Measurements from ENCODE around the gene RAB9B. TPM values are rescaled to one million over a fixed set of nuclear protein-coding genes. Genes with fewer than 3 reads are reported as not detected.

RAB9B gene
- total RNA-seq, 3 donors from 2014 or later, result 0.24 to 0.30 (median 0.28) TPM

DNA sequence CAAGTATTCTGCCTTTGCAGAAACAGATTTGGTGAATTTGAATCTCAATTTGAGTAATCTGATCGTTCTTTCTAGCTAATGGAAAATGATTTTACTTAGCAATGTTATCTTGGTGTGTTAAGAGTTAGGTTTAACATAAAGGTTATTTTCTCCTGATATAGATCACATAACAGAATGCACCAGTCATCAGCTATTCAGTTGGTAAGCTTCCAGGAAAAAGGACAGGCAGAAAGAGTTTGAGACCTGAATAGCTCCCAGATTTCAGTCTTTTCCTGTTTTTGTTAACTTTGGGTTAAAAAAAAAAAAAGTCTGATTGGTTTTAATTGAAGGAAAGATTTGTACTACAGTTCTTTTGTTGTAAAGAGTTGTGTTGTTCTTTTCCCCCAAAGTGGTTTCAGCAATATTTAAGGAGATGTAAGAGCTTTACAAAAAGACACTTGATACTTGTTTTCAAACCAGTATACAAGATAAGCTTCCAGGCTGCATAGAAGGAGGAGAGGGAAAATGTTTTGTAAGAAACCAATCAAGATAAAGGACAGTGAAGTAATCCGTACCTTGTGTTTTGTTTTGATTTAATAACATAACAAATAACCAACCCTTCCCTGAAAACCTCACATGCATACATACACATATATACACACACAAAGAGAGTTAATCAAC, 40.1 kb downstream of the RAB9B start:
- ATAC-seq (no peak), DNase-seq (no peak)
- Mint-ChIP-seq H3K4me1 (ENCODE audit: low read depth) (no peaks in the 10 kb centered on the region), H3K9me3 (no peaks in the 10 kb centered on the region), H3K27me3 (ENCODE audit: low read depth) (peaks cover 2% of the 10 kb centered on the region), H3K36me3 (ENCODE audit: insufficient read depth) (no peaks in the 10 kb centered on the region), H3K4me3 (no peak overlapping the region)

GRCh38 chrX:103791228-103791627, 40.8 kb downstream of the RAB9B start:
- H3K9me3 Mint-ChIP-seq, result no peaks in the 10 kb centered on the region
- DNase-seq (no peak), ATAC-seq (no peak)
- H3K36me3 Mint-ChIP-seq (ENCODE audit: insufficient read depth), result no peaks in the 10 kb centered on the region
- H3K27me3 Mint-ChIP-seq (ENCODE audit: low read depth), result peaks cover 2% of the 10 kb centered on the region
- no peaks in the 10 kb centered on the region for H3K4me1 Mint-ChIP-seq (ENCODE audit: low read depth)
- H3K4me3 Mint-ChIP-seq, result no peak overlapping the region

DNA sequence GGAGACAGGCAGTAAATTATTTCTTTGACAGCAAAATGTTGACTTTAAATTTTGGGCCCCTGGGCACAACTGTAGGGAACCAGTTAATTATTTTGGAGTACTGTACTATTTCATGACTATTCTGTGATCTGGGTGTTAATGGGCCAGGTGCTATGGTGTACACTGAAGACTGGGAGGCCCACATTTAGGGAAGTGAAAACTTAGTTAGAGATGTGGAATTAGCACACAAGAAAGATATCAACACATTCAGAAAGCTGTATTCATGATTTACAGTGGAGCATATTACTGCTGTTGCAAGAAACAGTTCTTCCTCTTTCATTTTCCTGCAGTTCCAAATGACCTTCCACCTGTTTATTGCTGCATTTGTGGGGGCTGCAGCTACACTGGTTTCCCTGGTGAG, 43.1 kb downstream of the RAB9B start:
- ATAC-seq (no peak), DNase-seq (no peak)
- Mint-ChIP-seq H3K4me1 (ENCODE audit: low read depth) (no peaks in the 10 kb centered on the region), H3K36me3 (ENCODE audit: insufficient read depth) (no peaks in the 10 kb centered on the region), H3K27me3 (ENCODE audit: low read depth) (peaks cover 2% of the 10 kb centered on the region), H3K9me3 (no peaks in the 10 kb centered on the region), H3K4me3 (no peak overlapping the region)

DNA sequence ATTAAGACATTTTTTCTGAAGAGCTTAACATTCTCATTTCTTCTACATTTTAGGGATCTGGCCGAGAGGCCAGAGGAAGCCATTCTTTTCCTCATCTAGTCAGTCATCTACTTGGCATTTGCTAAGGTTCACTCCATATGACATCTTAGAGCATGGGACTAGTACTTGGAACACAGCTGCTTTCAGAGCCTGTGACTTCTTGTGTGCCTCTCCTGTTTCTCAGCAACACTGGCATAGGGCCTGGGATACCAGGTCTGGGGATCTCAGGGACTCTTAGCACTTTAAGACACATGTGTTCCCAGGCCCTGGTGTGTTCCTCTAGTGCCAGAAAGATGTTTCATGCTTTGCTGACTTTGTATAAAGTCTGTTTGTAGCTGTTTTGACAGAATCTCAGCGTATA, 48.1 kb downstream of the RAB9B start:
- peaks cover 2% of the 10 kb centered on the region for H3K27me3 Mint-ChIP-seq (ENCODE audit: low read depth)
- no peaks in the 10 kb centered on the region for H3K9me3 Mint-ChIP-seq
- DNase-seq (no peak), ATAC-seq (no peak)
- no peaks in the 10 kb centered on the region for H3K36me3 Mint-ChIP-seq (ENCODE audit: insufficient read depth)
- H3K4me3 Mint-ChIP-seq, result no peak overlapping the region
- H3K4me1 Mint-ChIP-seq (ENCODE audit: low read depth), result no peaks in the 10 kb centered on the region

DNA sequence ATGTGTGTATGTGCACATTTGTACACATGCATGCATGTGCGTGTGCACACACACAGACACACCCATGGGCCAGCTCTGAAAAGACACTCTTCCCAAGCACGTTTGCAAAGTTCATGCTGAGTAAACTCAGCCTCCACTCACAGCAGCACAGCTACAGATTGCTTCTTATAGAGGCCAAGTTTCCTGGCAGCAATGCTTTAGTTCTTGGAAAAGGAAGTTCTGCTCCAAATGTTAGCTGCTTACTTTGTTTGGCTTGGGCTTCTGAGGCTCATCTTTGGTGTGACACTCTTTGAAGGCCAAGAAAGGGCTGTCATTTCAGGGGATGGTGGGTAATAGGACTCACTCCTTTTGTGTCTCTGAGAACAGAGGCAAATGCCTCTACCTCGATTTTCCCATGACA, 48.9 kb downstream of the RAB9B start:
- Mint-ChIP-seq H3K4me1 (ENCODE audit: low read depth) (no peaks in the 10 kb centered on the region), H3K9me3 (no peaks in the 10 kb centered on the region), H3K27me3 (ENCODE audit: low read depth) (peaks cover 2% of the 10 kb centered on the region), H3K36me3 (ENCODE audit: insufficient read depth) (no peaks in the 10 kb centered on the region), H3K4me3 (no peak overlapping the region)
- DNase-seq, result no peak
- ATAC-seq, result no peak

DNA sequence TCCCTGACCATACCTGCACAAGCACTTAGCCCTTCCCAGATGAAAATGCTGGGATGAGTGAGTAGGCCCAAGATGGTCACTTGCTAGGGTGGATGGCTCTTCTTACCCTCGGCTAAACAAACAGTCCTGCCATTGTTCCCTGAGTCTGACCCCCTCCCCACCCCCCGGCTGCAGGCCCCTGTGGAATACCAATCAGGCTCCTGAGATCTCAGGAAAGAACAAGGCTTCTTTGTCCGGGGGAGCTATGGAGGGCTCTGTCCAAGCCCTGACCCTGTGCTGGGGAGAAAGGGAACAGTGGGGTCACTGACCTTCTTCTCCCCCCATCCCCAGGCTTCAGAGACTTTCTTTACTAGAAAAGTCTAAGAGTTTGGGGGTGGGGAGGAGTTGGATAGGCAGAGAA, 49.4 kb downstream of the RAB9B start:
- H3K9me3 Mint-ChIP-seq, result no peaks in the 10 kb centered on the region
- no peak overlapping the region for H3K4me3 Mint-ChIP-seq
- DNase-seq, result no peak
- no peaks in the 10 kb centered on the region for H3K36me3 Mint-ChIP-seq (ENCODE audit: insufficient read depth)
- no peaks in the 10 kb centered on the region for H3K4me1 Mint-ChIP-seq (ENCODE audit: low read depth)
- peaks cover 1% of the 10 kb centered on the region for H3K27me3 Mint-ChIP-seq (ENCODE audit: low read depth)
- ATAC-seq, result no peak

- DNase-seq (no peak), ATAC-seq (no peak)
- Mint-ChIP-seq H3K9me3 (no peaks in the 10 kb centered on the region), H3K4me1 (ENCODE audit: low read depth) (no peaks in the 10 kb centered on the region), H3K27me3 (ENCODE audit: low read depth) (no peaks in the 10 kb centered on the region), H3K36me3 (ENCODE audit: insufficient read depth) (no peaks in the 10 kb centered on the region), H3K4me3 (no peak overlapping the region)
These were observed 50.4 kb downstream of the RAB9B start for GRCh38 chrX:103781706-103782105.

GRCh38 chrX:103781062-103781402, 51.0 kb downstream of the RAB9B start:
- Mint-ChIP-seq H3K27me3 (ENCODE audit: low read depth) (no peaks in the 10 kb centered on the region), H3K9me3 (no peaks in the 10 kb centered on the region), H3K36me3 (ENCODE audit: insufficient read depth) (no peaks in the 10 kb centered on the region), H3K4me3 (no peak overlapping the region), H3K4me1 (ENCODE audit: low read depth) (no peaks in the 10 kb centered on the region)
- ATAC-seq (no peak), DNase-seq (no peak)

GRCh38 chrX:103780336-103781061, 51.6 kb downstream of the RAB9B start:
- Mint-ChIP-seq H3K27me3 (ENCODE audit: low read depth) (no peaks in the 10 kb centered on the region), H3K9me3 (no peaks in the 10 kb centered on the region), H3K36me3 (ENCODE audit: insufficient read depth) (no peaks in the 10 kb centered on the region), H3K4me1 (ENCODE audit: low read depth) (no peaks in the 10 kb centered on the region), H3K4me3 (no peak overlapping the region)
- DNase-seq, result no peak
- ATAC-seq, result no peak

- Mint-ChIP-seq H3K27me3 (ENCODE audit: low read depth) (peaks cover 5% of the 10 kb centered on the region), H3K36me3 (ENCODE audit: insufficient read depth) (no peaks in the 10 kb centered on the region), H3K4me3 (no peak overlapping the region), H3K9me3 (no peaks in the 10 kb centered on the region), H3K4me1 (ENCODE audit: low read depth) (no peaks in the 10 kb centered on the region)
- no peak for ATAC-seq
- no peak for DNase-seq
These were observed 52.8 kb downstream of the RAB9B start for GRCh38 chrX:103779141-103779789.

DNA sequence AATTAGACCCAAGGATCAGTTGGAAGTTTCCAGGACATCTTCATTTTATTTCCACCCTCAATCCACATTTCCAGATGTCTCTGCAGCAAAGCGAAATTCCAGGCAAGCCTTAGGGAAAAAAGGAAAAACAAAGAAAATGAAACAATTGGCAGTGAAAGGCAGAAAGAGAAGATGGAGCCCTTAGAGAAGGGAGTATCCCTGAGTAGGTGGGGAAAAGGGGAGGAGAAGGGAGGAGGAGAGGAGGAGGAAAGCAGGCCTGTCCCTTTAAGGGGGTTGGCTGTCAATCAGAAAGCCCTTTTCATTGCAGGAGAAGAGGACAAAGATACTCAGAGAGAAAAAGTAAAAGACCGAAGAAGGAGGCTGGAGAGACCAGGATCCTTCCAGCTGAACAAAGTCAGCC, 55.5 kb downstream of the RAB9B start, which contains the start of gene PLP1:
PLP1 (plus strand) TSS at position 295 of the 400 bp plus-strand sequence. CDS start 156 bp downstream, outside the sequence.
- Mint-ChIP-seq H3K4me3 (no peak within 1 kb of the TSS), H3K4me1 (ENCODE audit: low read depth) (no peaks in the 10 kb centered on the region), H3K9me3 (no peaks in the 10 kb centered on the region), H3K36me3 (ENCODE audit: insufficient read depth) (no peaks in the 10 kb centered on the region), H3K27me3 (ENCODE audit: low read depth) (peaks cover 5% of the 10 kb centered on the region)
- DNase-seq (no peak), ATAC-seq (no peak)

DNA sequence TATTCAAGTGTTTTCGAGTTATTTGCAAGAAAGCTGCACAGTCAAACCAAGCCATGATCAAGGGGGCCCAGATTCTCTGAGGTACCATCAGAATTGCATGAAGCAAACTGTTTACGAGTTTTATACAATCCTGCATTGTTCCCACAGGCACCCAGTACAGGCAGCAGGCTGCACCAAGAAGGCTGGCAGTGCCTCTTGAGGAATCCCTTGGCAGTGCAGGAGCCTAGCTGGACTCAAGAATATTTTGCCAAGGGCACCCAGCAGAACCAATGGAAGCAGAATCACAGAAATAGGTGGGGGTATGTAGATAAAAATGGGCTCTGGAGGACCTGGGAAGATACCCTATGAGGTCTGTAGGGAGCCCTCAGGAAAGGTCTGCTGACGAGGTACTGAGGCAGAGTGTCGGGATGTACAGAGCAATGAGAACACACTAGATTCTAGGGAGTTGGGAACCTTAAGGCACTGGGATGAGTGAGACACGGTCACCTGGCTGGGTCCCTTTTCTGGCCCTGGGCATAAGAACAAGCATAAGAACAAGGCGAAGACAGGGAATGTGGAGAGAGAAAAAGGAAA, 57.9 kb downstream of the RAB9B start:
- peaks cover 5% of the 10 kb centered on the region for H3K27me3 Mint-ChIP-seq (ENCODE audit: low read depth)
- H3K4me1 Mint-ChIP-seq (ENCODE audit: low read depth), result no peaks in the 10 kb centered on the region
- no peak for DNase-seq
- no peak overlapping the region for H3K4me3 Mint-ChIP-seq
- no peak for ATAC-seq
- no peaks in the 10 kb centered on the region for H3K36me3 Mint-ChIP-seq (ENCODE audit: insufficient read depth)
- H3K9me3 Mint-ChIP-seq, result no peaks in the 10 kb centered on the region

DNA sequence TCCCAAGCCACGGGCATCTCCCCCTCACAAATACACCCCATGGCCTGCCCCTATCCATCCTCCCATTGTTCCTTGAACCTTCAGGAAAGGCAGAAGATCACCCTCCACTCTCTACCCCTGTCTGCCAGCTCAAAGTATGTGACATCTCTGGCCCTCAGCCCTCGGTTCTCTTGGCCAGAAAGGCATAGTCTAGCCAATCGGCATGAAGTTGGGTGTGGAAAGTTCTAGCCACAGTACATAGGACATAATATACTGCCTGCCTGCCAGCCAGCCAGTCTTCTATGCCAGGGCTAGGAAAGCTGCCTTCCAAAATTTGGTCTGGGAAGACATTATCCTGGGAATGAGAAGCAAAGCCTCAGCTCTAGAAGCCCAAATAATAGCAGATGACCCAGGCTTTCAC, 58.6 kb downstream of the RAB9B start:
- Mint-ChIP-seq H3K36me3 (ENCODE audit: insufficient read depth) (no peaks in the 10 kb centered on the region), H3K4me3 (no peak overlapping the region), H3K27me3 (ENCODE audit: low read depth) (peaks cover 5% of the 10 kb centered on the region), H3K4me1 (ENCODE audit: low read depth) (no peaks in the 10 kb centered on the region), H3K9me3 (no peaks in the 10 kb centered on the region)
- no peak for DNase-seq
- no peak for ATAC-seq

Data from activated T-cell treated with anti-CD3 and anti-CD28 coated beads, Interleukin-2, amount 50 U/mL, for 4 hours (primary cell).